K562 (cell line): ENCODE data around the gene NDUFC2. TPM values are rescaled to one million over a fixed set of nuclear protein-coding genes. Genes with fewer than 3 reads are reported as not detected.

Experiments used
- ATAC-seq: fragments of 200-7000 bp; cut with Tn5 transposase; 3 replicates; pipeline ENCODE4 v1.9.1; 2020; ENCODE audit warnings: moderate library complexity
- BruUV-seq: library from RNA; stranded (reverse); fragments of 400-500 nt; replicated peaks from 2 replicates; lab custom pipeline; 2021; lab: Mats Ljungman, UMichigan
- CTCF ChIA-PET: fragments of 300-600 bp; formaldehyde crosslinking; extraction: SDS; loops from one replicate; lab custom pipeline; 2021; ENCODE audit warnings: low intra/inter-chr PET ratio; lab: Yijun Ruan, JAX
- POLR2A ChIA-PET: fragments of 300-600, 350-650 bp; sonication (Branson Sonifier 250); formaldehyde crosslinking; extraction: SDS; loops from one replicate; lab custom pipeline; 2021; ENCODE audit warnings: antibody characterized with exemption, inconsistent platforms; lab: Yijun Ruan, JAX
- DNase-seq, 4 experiments: peaks; one replicate each; pipeline versions ENCODE4 v3.0.0 to v3.0.0-alpha.2; 2011 to 2018; ENCODE audit warnings: low spot score in 3 of 4, mixed read lengths in 3 of 4; ENCODE audit errors: extremely low read depth in 1 of 4
- FAIRE-seq: peaks from 2 replicates; lab custom pipeline; 2011; peaks lifted over from hg19 to GRCh38; lab: Jason Lieb, UNC
- H2AFZ ChIP-seq: 2 replicates; pipeline ENCODE4 v1.6.0; 2011; ENCODE audit warnings: low read depth, low read length, control low read depth, inconsistent platforms
- H3K27ac ChIP-seq: fragments of 200-600 bp; 3 replicates; pipeline ENCODE4 v1.8.0; 2011; ENCODE audit warnings: low read depth, mild to moderate bottlenecking, control low read depth, inconsistent platforms, low read length, moderate library complexity, mixed read lengths; ENCODE audit errors: extremely low read depth
- H3K27me3 ChIP-seq, 2 experiments: fragments of 300-600 bp in 1 of 2; 2 replicates in 1 of 2; 3 replicates in 1 of 2; pipeline versions ENCODE4 v1.6.0 to v1.8.0; 2011; ENCODE audit warnings: inconsistent platforms in 2 of 2, low read length in 2 of 2, mild to moderate bottlenecking in 1 of 2, mixed read lengths in 1 of 2, moderate library complexity in 1 of 2; ENCODE audit not compliant: control insufficient read depth in 2 of 2, insufficient read depth in 2 of 2
- H3K36me3 ChIP-seq: fragments of 300-600 bp; 3 replicates; pipeline ENCODE4 v1.8.0; 2011; ENCODE audit warnings: mild to moderate bottlenecking, low read length, inconsistent platforms; ENCODE audit not compliant: control insufficient read depth, insufficient read depth
- H3K4me1 ChIP-seq, 2 experiments: fragments of 200-600 bp in 1 of 2; replicated peaks in 1 of 2; 2 replicates in 1 of 2; 3 replicates in 1 of 2; pipeline versions ENCODE4 v1.5.1 to v1.8.0; 2011; ENCODE audit warnings: inconsistent platforms in 2 of 2, low read length in 2 of 2, mild to moderate bottlenecking in 1 of 2, mixed read lengths in 1 of 2, moderate library complexity in 1 of 2; ENCODE audit not compliant: control insufficient read depth in 2 of 2, insufficient read depth in 2 of 2
- H3K4me2 ChIP-seq: 2 replicates; pipeline ENCODE4 v1.6.1; 2011; ENCODE audit warnings: low read length, control low read depth, inconsistent platforms, mixed read lengths; ENCODE audit not compliant: insufficient read depth
- H3K4me3 ChIP-seq: fragments of 200-600 bp; sonication (generic), shearing (Covaris generic); 2 replicates; pipeline ENCODE4 v1.5.1; 2016; ENCODE audit warnings: control low read depth, inconsistent platforms
- H3K79me2 ChIP-seq: fragments of 200-600 bp; 3 replicates; pipeline ENCODE4 v1.8.0; 2011; ENCODE audit warnings: low read length, inconsistent platforms; ENCODE audit not compliant: control insufficient read depth, insufficient read depth
- H3K9ac ChIP-seq, 2 experiments: 2 replicates each; pipeline versions ENCODE4 v1.6.0 to v1.6.1; 2011; ENCODE audit warnings: low read depth in 2 of 2, low read length in 2 of 2, control low read depth in 1 of 2, inconsistent platforms in 1 of 2, mild to moderate bottlenecking in 1 of 2, mixed read lengths in 1 of 2; ENCODE audit not compliant: insufficient read depth in 1 of 2
- H3K9me1 ChIP-seq: one replicate; pipeline ENCODE4 v1.6.0; 2011; ENCODE audit warnings: inconsistent platforms, mild to moderate bottlenecking, low read length, moderate library complexity; ENCODE audit not compliant: control insufficient read depth, insufficient read depth
- H3K9me3 ChIP-seq: replicated peaks from 2 replicates; pipeline ENCODE4 v1.5.1; 2011; ENCODE audit warnings: low read depth, low read length, inconsistent platforms; ENCODE audit not compliant: control insufficient read depth, insufficient read depth
- H4K20me1 ChIP-seq: replicated peaks from 2 replicates; pipeline ENCODE4 v1.6.1; 2011; ENCODE audit warnings: low read length, inconsistent platforms, mixed read lengths; ENCODE audit not compliant: control insufficient read depth, insufficient read depth
- CEBPB ChIP-seq: fragments of 450-650 bp; IDR thresholded peaks from 2 replicates; pipeline ENCODE4 v1.6.1; 2016; ENCODE audit warnings: missing genetic modification characterization, missing compliant biosample characterization
- ETV6 ChIP-seq, 3 experiments: fragments of 150-350 bp in 1 of 3; sonication (generic) in 1 of 3; formaldehyde crosslinking in 1 of 3; IDR thresholded peaks; 2 replicates each; pipeline versions ENCODE4 v1.6.1 to v1.8.0; 2014 to 2022; ENCODE audit warnings: borderline replicate concordance in 2 of 3, low read depth in 2 of 3, antibody characterized with exemption in 1 of 3, low read length in 1 of 3, mild to moderate bottlenecking in 1 of 3, missing genetic modification reagents in 1 of 3
- FOXJ3 ChIP-seq: sonication (generic); formaldehyde crosslinking; IDR thresholded peaks from 2 replicates; pipeline ENCODE4 v1.4.0; 2020; ENCODE audit warnings: mild to moderate bottlenecking, missing genetic modification reagents
- FOXP1 ChIP-seq: sonication (generic); formaldehyde crosslinking; IDR thresholded peaks from 2 replicates; pipeline ENCODE4 v1.8.0; 2022; ENCODE audit warnings: mild to moderate bottlenecking, missing genetic modification reagents
- KHSRP ChIP-seq: fragments of 450-650 bp; IDR thresholded peaks from 2 replicates; pipeline ENCODE4 v1.6.1; 2017
- MAFG ChIP-seq: fragments of 450-650 bp; conservative IDR thresholded peaks from 2 replicates; pipeline ENCODE4 v1.6.1; 2016; ENCODE audit warnings: missing genetic modification characterization, missing compliant biosample characterization
- MAX ChIP-seq: sonication (generic); formaldehyde crosslinking; IDR thresholded peaks from 2 replicates; pipeline ENCODE4 v1.9.0; 2022; ENCODE audit warnings: mild to moderate bottlenecking, missing genetic modification reagents
- NFXL1 ChIP-seq: fragments of 450-650 bp; formaldehyde crosslinking; IDR thresholded peaks from 2 replicates; pipeline ENCODE4 v1.4.0; 2021; ENCODE audit warnings: mild to moderate bottlenecking
- PCBP2 ChIP-seq: fragments of 200-400 bp; formaldehyde crosslinking; IDR thresholded peaks from 2 replicates; pipeline ENCODE4 v1.6.1; 2018; ENCODE audit warnings: low read length, low read depth, mild to moderate bottlenecking, moderate library complexity; ENCODE audit not compliant: poor library complexity, severe bottlenecking
- PKNOX1 ChIP-seq: fragments of 450-650 bp; IDR thresholded peaks from 2 replicates; pipeline ENCODE4 v1.6.1; 2016
- RUNX1 ChIP-seq: sonication (generic); IDR thresholded peaks from 2 replicates; pipeline ENCODE4 v1.6.1; 2016; ENCODE audit warnings: antibody characterized with exemption, low read depth
- TRIM24 ChIP-seq, 2 experiments: fragments of 450-650 bp; IDR thresholded peaks; 2 replicates each; pipeline ENCODE4 v1.6.1; 2016
- ZC3H8 ChIP-seq: fragments of 450-650 bp; IDR thresholded peaks from 2 replicates; pipeline ENCODE4 v1.6.1; 2017
- ZNF174 ChIP-seq: fragments of 250-450 bp; sonication (Bioruptor Pico); IDR thresholded peaks from 2 replicates; pipeline ENCODE4 v1.4.0; 2020; ENCODE audit warnings: mild to moderate bottlenecking
- ZNF316 ChIP-seq: fragments of 450-650 bp; IDR thresholded peaks from 2 replicates; pipeline ENCODE4 v1.6.1; 2016
- WGBS: fragments of 100-300 bp; shearing (Covaris generic); methylation state at CpG from one replicate; pipeline ENCODE4 v1.1.6; 2016; ENCODE audit warnings: low coverage, mixed read lengths; ENCODE audit not compliant: insufficient coverage; ENCODE audit errors: missing lambda C conversion rate; 5-methylcytosine and 5-hydroxymethylcytosine counted together
- in situ Hi-C: fragments of 300-500 bp; cut with MboI; formaldehyde crosslinking; loops from 4 replicates; pipeline ENCODE4 v1.15.0; 2018; ENCODE audit warnings: inconsistent platforms, mixed read lengths
- intact Hi-C: fragments of 100-400 bp; cut with micrococcal nuclease; formaldehyde crosslinking; loops from 2 replicates; pipeline ENCODE4 v1.14.2; 2022
- polyA plus RNA-seq, 8 experiments: library from polyadenylated mRNA; depleted of rRNA in 4 of 8; stranded (reverse) in 5 of 8; unstranded in 3 of 8; fragments of >200 nt; fragmentation: Nextera tagmentation in 2 of 8; fragmentation: Illumina TruSeq in 1 of 8; extraction: Ambion mirVana in 2 of 8; extraction: Trizol in 1 of 8; gene quantifications; 2 replicates each; pipeline versions ENCODE4 v1.2.1 to v1.2.3, GENCODE V29; 2011 to 2014; ENCODE audit warnings: inconsistent platforms in 1 of 8, missing spikeins in 1 of 8
- total RNA-seq, 7 experiments: library from RNA; depleted of rRNA in 6 of 7; stranded (reverse); fragments of >200 nt in 6 of 7; fragmentation: Illumina TruSeq in 2 of 7; extraction: Trizol in 2 of 7; gene quantifications; 2 replicates each; pipeline versions ENCODE4 v1.2.1 to v1.2.3, GENCODE V29; 2011 to 2021; ENCODE audit warnings: low replicate concordance in 1 of 7
- TF ChIP-seq, protein P1 (sequence below): fragments of 250-450 bp; sonication (Bioruptor Pico); IDR thresholded peaks from 2 replicates; pipeline ENCODE4 v1.8.0; 2022; ENCODE audit warnings: inconsistent platforms

Gene NDUFC2
- total and polyA plus RNA-seq, 9 of the 15 experiments (the other 6 are each of a cell fraction or from before 2014, with no cell fraction given): 168 to 1,119 (median 442) TPM

DNA sequence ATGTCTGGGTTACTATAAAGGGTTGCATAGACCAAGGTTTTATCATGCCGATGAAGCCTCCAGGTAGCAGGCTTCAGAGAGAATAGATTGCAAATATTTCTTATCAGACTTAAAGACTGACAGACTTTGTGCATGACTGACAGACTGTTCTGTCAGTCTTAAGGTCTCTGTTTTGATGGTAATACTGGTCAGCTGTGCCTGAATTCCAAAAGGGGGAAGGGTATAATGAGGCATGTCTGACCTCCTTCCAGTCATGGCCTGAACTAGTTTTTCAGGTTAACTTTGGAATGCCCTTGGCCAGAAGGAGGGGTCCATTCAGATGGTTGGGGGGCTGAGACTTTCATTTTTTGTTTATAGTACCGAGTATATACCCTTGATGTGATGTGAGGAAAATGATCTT is 51.9 kb downstream of the NDUFC2 start:
- H3K79me2 ChIP-seq: no peaks in the 10 kb centered on the region
- no peaks in the 10 kb centered on the region for H3K36me3 ChIP-seq
- no peak for FAIRE-seq
- no peak for ATAC-seq
- no peak overlapping the region for H3K4me3 ChIP-seq
- POLR2A ChIA-PET: interaction anchor here (1.1 kb wide), 1 partner anchor 12 kb away, joined by 3 read pairs; no protein-coding TSS in a partner anchor
- no peaks in the 10 kb centered on the region for H4K20me1 ChIP-seq
- no peaks in the 10 kb centered on the region; the same call in 1 of the 2 replicates for H3K9me3 ChIP-seq
- CTCF ChIA-PET: no interaction called here
- in situ Hi-C loops: no loop called here
- H3K27ac ChIP-seq: no peak overlapping the region
- no peak overlapping the region for H2AFZ ChIP-seq
- 29% methylated on average over 2 of the region's 2 CpGs for WGBS
- no TSS peak for BruUV-seq
- H3K9me1 ChIP-seq: no peaks in the 10 kb centered on the region
- intact Hi-C loops: no loop called here
- TF ChIP-seq ZC3H8: no peak
- TF ChIP-seq PCBP2: no peak
- TF ChIP-seq FOXJ3 (CRISPR knock-in tag): no peak
- peak; percentile 75 for TF ChIP-seq PKNOX1
- TF ChIP-seq CEBPB: no peak
- no peak overlapping the region for H3K9ac ChIP-seq
- no peaks in the 10 kb centered on the region for H3K27me3 ChIP-seq
- peaks cover 11 to 17% of the 10 kb centered on the region in 2 experiments for H3K4me1 ChIP-seq
- no peak for DNase-seq
- H3K4me2 ChIP-seq: no peak overlapping the region

GRCh38 chr11:78025378-78025777 is 54.3 kb downstream of the NDUFC2 start:
- no peaks in the 10 kb centered on the region; the same call in 1 of the 2 replicates for H3K9me3 ChIP-seq
- no TSS peak for BruUV-seq
- peaks cover 6 to 7% of the 10 kb centered on the region in 2 experiments; a peak in 4 of 5 replicates for H3K4me1 ChIP-seq
- TF ChIP-seq KHSRP: no peak
- TF ChIP-seq ZNF316: peak; percentile 43
- no peak for TF ChIP-seq FOXP1
- 0 out of 2 replicates have a peak, but pooled peaks have one; percentile 14 for TF ChIP-seq MAFG (tag)
- no peak for TF ChIP-seq TRIM24 (IDR thresholded peaks at IDR 0.05)
- TF ChIP-seq, protein P1, sequence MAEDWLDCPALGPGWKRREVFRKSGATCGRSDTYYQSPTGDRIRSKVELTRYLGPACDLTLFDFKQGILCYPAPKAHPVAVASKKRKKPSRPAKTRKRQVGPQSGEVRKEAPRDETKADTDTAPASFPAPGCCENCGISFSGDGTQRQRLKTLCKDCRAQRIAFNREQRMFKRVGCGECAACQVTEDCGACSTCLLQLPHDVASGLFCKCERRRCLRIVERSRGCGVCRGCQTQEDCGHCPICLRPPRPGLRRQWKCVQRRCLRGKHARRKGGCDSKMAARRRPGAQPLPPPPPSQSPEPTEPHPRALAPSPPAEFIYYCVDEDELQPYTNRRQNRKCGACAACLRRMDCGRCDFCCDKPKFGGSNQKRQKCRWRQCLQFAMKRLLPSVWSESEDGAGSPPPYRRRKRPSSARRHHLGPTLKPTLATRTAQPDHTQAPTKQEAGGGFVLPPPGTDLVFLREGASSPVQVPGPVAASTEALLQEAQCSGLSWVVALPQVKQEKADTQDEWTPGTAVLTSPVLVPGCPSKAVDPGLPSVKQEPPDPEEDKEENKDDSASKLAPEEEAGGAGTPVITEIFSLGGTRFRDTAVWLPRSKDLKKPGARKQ (CRISPR knock-in tag): no peak
- TF ChIP-seq NFXL1 (CRISPR knock-in tag): no peak
- TF ChIP-seq ZNF174 (CRISPR knock-in tag): no peak
- no peak for TF ChIP-seq ETV6 (IDR thresholded peaks at IDR 0.05; ENCODE audit: borderline replicate concordance in 1 of 2, low read depth in 2 of 2, low read length in 1 of 2)
- no peak for TF ChIP-seq ETV6 (CRISPR knock-in tag; IDR thresholded peaks at IDR 0.05; ENCODE audit: borderline replicate concordance)
- no peak for TF ChIP-seq MAX
- TF ChIP-seq RUNX1: no peak

More at GRCh38 chr11:78025378-78025777, 54.3 kb downstream of the NDUFC2 start:
- no peaks in the 10 kb centered on the region for H3K9me1 ChIP-seq
- H3K27ac ChIP-seq: no peak overlapping the region
- ChIA-PET CTCF (no interaction called here), POLR2A (no interaction called here)
- no peak for FAIRE-seq
- intact Hi-C loops (no loop called here), in situ Hi-C loops (no loop called here)
- H3K9ac ChIP-seq: no peak overlapping the region
- H4K20me1 ChIP-seq: no peaks in the 10 kb centered on the region
- H3K36me3 ChIP-seq: no peaks in the 10 kb centered on the region
- ATAC-seq: no peak
- no peak overlapping the region for H3K4me3 ChIP-seq
- no peak overlapping the region for H3K4me2 ChIP-seq
- no peaks in the 10 kb centered on the region for H3K27me3 ChIP-seq
- H2AFZ ChIP-seq: no peak overlapping the region
- H3K79me2 ChIP-seq: no peaks in the 10 kb centered on the region
- no peak for DNase-seq
